ENCODE results near the gene DCD.
"Not testable (repeated sequence)": the region's sequence is repeated elsewhere in the genome, so short reads cannot be mapped to it uniquely, and the experiment has no call there.

DCD gene, protein sequence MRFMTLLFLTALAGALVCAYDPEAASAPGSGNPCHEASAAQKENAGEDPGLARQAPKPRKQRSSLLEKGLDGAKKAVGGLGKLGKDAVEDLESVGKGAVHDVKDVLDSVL

DNA sequence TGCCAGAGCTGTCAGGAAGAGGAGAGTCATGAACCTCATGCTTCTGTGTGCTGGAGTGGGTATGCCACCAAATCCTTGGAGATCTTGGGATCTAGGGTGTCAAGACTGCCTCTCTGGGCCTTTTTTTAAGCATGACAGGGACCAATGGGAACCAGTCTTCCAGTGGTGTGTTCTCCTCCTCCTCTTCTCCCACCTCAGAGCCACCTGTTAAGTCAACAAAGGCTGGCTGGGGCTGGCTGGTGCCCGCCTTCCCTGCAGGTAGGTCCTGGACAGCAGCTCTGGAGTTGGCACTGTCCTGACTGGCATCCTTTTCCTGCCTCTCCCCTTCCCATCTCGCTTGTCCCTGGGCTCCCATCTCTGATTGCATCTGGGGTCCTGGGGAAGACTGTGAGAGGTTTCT, at the start of gene DCD:
DCD (minus strand) TSS at position 101 of the 400 bp plus-strand sequence; CDS start at position 39, 62 bp downstream.
- DNase-seq = no peak

DNA sequence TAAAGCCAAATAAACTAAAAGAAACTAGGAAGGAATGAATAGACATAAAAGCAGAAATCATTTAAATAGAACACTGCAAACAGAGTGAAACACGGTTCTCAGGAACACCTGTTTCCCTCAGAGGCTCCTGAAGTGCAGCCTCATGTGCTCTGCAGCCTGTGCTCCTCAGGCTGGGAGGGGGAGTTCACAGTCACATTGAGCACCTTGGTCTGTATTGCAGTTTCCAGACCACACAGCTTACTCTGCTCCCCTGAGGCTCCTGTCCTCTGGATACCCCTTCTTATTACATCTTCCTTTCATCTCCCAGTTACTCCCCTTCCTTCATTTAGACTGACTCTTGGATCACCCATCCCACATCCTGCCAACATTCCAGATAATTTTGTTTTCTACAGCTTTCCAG, 49.7 kb upstream of the DCD start:
- DNase-seq = no peak

DNA sequence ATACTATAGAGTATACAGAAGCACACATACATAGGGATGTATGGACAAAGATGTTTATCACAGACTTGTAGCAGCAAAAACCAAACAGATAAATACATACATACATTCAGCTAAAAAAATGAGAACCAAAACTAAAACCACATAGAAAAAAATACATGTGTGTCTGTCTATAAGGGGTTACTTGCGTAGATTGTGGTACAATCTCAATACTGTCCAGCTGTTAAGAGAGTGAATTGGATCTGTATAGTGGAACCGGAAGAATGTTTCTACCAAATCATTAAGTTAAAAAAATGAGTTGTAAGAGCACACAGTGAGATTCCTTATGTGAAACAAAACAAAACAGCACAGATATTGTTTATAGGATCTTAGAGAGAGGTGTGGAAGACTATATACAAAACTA, 44.2 kb upstream of the DCD start:
- no peak for DNase-seq

DNA sequence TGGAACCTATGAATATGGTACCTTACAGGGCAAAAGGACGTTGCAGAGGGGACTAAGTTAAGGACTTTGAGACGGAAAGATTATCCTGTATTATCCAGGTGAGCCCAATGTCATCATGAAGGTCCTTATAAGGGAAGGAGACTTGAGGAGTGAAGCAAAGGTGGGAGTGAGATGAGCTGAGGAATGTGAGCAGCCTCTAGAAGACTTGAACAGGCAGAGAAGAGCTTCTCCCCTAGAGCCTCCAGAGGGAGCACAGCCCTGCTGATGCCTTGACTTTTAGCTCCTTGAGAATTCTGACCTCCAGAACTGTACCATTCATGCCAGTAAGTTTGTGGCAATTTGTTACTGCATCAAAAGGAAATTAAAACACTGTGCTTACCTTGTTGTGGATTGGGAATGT, 41.8 kb upstream of the DCD start:
- no peak for DNase-seq

DNA sequence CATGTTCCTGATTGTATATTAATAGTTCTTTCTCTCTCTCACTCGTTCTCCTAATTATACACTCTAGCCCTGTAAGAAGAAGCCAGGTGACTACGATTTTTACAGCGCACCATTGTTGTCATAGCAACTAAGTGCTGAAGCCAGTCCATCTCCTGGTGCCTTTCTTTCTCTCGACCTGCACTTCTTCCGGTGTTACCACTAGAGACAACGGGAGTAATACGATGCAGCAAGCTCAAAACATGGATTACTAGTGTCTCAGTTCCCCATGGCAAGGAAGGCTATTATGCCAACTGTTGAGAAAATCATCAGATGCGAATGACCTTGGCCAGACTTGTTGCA, 40.8 kb upstream of the DCD start:
- DNase-seq = no peak

DNA sequence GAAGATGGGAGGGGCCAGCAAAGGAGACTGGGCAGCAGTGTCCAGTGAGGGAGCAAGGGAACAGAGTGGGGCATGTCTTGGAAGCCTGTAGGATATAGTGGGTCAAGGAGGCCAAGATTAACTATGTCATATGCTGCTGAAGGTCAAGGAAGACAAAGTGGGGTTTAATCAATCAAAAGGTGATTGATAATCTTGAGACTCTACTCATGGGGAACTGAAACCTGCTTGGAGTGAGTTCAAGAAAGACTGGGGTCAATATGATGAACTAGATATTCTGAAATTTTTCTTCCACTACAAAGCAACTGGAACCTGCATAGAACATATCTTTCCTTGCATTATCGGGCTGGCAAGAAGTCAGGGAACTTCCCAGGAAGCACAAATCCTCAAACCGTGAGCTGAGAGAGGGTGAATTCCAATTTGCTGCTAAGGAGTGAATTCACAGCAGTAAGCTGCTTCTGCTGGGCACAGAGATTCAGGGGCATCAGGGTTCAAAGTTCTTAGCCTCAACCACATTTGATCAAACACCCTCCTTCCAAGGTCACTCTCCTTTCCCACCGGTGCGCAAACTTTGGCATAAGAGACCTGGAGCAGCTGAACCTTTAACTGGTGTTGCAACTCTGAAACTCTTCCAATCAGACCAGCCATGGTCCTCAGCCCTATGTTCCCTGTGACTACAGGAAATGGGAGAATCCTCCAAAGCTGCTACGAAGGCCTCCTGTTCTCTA, 40.3 kb upstream of the DCD start:
- DNase-seq = no peak

DNA sequence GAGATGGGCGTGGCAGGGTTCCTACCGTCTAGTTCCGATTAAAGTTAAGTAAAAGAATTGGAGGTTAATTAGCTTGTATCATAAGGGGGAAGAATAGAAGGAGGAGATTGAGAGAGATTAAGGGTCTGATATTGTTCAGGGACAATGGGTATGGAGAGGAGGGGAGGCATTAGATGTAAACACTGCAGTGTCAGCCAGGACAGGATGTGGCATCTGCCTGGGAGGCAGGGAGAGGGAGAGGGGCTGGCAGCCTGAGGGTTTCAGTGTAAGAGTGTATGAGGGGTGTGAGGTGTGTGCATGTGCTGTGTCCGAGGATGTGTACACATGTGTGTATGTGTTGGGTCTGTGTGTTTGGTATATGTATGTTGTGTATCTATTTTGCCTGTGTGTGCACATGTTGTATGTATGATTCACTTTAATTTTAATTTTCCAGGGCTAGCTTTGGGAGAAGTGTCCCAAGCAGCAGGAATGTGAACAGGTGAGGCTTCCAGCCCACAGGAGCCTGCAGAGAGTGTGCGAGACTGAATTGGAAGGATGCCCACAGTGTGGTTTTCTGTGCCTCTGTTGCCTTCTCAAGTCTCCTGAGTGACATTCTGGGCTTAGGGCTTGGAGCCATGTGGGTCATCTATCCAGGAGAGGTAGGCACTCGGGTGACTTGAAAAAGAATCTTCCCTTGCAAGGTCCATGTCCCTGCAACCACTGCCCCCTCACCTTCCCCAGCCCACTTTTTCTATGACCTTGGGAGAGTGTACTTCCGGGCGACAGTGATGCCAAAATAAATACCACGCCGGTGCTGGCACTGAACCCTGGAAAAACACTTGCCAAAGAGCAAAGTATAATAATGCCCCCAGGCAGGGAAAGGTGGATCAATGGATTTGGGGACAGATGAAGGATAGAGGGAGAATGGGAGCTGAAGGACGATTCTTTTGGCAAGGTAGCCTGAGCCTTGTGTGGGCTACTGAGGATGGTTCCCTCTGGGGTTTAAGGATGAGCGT, 36.8 kb upstream of the DCD start:
- no peak for DNase-seq

DNA sequence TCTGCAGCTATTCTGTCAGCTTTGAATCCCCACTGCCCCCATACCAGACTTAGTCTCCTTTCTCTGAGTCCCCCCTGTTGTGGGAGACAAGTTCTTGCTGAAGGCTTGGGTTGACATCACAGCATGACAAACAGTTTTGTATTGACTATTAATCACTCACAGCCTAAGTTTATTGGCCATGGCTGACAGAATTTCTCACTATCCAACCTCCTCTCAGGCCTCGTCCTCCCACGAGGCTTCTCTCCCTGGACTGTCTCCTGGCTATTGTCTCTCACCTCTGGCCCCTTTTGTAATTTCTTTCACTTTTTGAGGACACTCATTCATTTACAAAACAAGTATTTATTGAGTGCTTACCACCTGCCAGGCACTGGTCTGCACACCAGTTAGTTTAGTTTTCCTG, 35.2 kb upstream of the DCD start:
- no peak for DNase-seq

DNA sequence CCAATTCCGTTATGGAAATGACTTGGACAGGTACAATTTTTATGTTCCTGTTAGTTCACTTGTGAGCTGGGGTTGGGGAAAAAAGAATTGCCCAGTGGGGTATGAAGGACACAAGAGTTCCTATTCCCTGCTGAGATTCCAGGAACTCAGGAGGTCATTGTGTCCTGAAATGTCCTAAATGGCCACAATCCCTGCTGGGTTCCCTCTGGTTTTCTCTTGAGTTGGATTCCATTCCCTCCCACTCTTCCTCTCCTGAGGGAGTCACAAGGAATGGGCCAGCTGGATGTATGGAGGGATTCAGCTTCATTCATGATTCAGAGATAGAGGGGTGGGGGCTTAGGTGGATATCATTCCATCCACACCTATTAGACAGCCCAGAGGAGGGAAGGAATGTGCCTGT, 34.5 kb upstream of the DCD start:
- DNase-seq = no peak

DNA sequence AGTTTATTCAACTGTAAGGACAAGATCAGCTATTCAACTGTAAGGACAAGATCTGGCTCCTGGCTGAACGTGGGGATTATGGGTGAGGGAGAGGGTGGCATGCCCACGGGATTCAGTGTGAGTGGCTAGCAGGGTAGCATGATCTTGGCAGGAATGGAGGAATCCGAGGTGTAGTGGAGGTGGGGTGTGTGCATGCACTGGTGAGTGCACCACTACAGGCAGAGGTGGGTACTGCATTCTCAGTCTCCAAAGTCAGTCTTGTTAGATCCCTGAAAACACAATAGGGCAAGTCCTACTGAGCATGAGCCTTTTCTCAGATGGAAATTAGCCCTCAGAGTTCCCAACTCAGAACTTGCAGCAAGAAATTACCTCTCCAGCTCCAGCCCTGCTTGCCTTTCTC, 32.2 kb upstream of the DCD start:
- DNase-seq = peak; percentile 11

DNA sequence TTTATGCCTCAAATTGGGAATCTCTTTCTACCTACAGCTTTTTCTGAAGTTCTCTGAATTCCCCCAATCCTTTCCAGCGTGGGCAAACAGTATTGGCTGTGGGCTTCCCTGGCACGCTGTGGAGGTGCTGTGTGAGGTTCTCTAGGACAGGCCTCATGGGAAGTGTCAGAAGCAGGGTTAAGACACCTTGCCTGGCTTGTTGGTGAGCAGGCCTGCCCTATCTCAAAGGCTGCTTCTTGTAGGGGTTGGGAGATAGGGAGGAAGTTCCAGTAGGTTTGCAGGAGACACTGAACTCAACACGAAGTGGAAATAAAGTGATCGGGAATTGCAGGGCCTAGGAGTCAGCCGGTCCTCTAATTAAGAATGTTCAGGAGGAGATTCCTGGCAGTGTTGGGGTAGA, 30.0 kb upstream of the DCD start:
- no peak for DNase-seq

DNA sequence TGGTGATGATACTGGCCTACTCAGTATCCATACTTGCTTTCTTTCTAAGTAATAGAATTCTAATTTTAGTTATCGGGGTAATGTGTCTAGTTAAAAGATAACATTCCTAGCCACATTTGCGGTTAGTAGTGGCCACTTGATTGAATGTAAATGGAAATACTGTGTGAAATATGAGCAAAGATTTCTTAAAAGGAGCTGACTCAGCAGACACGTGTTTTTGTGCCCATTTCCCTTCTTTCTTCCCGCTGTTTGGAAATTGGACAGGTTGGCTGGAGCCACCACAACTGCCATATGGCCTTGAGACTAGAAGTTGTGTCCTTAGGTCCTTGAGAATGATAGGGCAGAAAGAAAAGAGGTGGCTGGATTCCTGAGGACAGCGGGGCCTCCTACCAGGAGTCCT, 19.8 kb upstream of the DCD start:
- DNase-seq = no peak

DNA sequence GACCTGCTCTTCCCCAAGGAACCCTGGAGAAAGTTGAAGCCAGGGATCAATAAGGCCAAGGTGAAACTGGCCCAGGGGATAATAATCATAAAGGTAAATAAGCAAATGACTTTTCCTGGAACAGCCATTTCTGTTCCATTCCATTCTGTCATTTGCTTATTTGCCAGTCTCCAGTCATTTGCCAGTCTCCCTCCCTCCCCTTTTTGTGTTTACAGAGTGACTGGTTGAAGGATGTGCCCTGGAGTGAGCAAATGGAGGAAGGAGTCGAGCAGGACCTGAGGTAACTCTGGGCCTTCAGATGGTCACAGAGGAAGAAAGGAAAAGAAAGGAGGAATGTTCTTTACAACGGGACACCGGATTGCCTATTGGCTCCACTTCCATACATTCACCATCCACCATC, 17.8 kb upstream of the DCD start:
- DNase-seq = no peak

DNA sequence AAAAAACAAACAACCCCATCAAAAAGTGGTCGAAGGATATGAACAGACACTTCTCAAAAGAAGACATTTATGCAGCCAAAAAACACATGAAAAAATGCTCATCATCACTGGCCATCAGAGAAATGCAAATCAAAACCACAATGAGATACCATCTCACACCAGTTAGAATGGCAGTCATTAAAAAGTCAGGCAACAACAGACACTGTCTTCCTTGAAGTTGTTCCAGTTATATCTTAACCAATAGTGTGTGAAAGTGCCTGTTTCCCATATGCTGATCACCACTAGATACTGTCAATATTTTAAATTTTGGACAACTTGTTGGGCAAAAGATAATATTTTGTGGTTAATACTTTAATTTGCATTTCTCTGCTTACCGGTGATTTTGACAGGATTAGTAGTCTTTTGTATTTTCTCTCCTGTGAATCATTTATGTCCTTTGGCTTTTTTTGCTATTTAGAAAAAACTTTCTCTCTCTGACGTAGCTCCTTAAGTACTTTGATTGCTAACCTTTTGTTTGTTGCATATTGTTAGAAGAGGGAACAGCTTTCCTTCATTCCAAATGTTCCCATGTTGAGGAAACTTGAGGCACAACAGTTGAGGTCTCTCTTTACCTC, 17.0 kb upstream of the DCD start:
- not testable (repeated sequence) for DNase-seq

DNA sequence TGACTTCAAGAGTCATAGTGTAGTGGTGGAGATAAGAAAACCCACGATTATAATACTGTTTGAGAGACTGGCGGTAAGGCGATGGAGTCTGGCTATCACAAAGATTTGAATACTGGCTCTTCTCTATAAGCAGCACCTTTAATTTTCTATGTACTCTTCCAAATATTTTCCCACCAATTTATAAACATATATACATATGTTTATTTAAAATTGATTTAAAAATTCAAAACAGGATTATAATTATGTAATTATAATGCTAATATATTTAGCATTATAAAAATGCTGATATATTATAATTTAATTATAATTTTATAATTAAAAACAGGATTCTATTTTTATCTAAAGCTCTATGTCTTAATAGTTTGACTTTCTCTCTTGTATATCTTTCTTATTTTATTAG, 15.4 kb upstream of the DCD start:
- no peak for DNase-seq

DNA sequence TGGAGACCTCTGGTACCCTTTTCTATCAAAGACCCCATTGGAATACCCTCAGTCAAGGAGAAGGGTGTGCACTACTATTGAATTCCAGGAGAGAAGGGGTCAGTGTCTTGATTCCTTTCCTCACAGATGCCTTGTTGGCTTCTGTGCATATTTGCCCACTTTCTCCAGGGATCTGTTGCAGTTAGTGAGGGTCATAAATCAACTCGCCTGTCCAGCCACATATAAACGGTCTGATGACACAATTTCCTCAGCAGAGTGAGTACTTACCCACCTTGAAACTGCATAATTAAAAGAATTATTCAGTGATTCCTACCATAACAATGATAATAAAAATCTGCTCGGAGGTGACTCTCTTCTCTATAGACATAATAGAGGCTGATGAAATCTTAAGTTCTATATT, 13.9 kb upstream of the DCD start:
- no peak for DNase-seq

DNA sequence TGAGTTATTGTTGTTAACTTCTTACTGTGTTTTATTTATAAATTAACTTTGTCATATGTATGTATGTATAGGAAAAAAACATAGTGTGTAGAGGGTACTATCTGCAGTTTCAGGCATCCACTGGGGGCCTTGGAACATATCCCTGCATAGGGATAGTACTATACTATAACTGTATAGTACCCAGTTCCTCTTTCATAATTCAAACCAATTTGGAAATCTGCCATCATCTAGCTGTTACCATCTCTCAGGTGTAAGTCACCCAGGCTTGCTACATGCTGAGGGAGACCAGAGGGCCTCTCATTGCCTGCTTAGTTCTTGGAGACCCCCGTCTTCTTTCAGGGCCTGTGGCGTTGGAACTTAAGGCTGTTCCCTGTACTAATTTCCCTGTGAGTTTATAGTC, 12.9 kb upstream of the DCD start:
- DNase-seq = no peak

DNA sequence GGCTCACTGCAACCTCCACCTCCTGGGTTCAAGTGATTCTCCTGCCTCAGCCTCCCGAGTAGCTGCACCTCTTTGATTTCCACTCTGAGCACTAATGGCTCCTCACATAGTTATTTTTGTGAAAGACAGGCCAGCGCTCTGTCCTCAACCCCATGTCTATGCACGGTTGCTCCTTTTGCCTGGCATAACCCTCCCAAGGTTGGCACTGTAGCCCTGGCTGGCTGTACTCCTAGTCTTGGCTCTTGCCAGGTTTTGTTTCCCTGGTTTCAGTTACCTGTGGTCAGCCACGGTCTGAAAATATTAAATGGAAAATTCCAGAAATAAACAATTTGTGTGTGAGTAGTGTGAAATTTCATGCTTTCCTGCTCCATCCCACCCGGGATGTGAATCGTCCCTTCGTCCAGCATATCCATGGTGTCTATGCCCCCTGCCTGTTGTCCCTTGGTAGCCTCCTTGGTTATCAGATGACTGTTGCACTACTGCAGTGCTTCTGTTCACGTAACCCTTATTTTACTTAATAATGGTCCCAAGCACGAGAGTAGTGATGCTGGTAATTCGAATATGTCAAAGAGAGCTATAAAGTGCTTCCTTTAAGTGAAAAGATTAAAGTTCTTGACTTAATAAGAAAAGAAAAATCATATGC, 12.3 kb upstream of the DCD start:
- no peak for DNase-seq

DNA sequence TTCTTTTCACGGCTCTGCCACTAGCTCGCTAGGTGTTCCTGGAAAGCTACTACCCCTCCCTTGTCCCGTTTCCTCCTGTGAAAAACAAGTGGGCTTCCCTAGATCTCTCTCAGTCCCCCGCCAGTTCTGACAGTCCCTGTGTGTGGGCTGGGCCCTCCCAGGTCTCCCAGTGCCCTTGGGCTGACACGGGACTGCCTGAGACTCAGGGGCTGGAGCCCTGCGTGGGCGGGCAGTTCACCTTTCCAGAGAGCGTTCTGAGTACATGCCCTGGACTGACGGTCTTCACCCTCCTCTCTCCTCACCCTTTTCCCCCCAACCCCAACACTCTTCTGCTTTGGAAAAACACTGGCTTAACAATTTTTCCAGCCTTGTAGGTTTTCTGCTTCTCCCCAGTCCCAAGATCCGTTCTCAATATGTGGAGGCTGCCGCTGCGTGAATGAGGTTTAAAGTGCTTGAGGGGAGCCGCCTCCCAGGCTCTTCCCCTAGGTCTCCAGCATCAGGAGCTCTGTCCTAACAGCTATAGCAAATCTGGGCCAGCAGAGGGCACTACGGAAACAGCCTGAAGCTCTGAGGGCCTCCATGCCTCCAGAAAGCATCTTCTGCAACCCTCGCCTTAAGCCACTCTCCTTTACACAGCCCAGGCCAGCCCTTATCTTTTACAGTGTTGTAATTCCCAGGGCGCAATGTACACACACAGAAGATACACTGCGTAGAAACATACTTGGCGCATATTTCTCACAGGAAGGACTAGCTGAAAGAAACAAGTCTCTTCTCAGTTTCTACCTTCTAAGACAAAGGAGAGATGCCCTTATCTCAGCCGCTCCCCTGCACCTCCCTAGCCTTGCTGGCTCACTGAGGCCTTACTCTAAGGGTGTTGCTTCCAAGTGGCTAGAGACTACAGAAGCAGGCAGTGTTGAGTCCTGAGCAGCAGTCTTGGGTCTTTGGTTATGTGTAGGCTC, 10.4 kb upstream of the DCD start:
- peak; percentile 37 for DNase-seq

DNA sequence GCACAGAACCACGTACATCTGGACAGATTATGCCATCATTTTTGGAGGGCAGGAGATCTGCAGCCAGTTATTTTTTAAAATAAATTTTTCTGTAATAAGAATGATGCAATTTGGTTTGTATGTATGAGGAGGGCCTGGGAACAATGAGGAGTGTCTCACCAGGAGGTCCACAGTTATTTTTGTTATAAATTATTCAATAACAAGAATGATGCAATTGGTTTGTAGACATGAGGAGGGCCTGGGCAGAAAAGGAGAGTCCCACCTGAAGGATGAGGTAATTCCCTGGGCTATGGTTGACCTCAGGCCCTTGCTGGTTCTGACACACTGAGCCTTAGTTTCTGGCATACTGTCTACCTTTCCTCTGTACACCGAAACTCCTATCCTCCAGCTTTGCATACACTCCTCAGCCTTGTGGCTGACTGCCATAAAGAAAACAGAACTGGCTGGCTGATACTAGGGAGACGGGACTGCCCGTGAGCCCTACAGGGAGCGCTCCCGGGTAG, 9.0 kb upstream of the DCD start:
- DNase-seq = no peak

DNA sequence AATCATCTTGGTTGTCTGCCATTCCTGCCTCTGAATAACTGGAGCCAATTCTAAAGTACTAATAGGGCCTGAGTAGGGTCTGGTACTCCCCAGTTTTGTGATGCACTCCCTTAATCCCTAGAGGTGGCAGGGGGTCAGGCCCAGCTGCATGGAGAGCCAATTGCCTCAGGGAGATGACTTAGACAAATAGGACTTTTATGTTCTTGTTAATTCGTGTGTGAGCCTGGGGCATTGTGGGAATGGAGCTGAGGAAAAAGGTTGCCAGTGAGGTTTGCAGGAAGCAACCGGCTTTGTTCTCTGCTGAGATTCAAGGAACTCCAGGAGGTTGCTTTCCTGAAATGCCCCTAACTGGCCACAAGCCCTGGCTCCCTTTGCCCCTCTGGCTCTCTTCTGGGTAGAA, 6.8 kb upstream of the DCD start:
- DNase-seq = no peak

DNA sequence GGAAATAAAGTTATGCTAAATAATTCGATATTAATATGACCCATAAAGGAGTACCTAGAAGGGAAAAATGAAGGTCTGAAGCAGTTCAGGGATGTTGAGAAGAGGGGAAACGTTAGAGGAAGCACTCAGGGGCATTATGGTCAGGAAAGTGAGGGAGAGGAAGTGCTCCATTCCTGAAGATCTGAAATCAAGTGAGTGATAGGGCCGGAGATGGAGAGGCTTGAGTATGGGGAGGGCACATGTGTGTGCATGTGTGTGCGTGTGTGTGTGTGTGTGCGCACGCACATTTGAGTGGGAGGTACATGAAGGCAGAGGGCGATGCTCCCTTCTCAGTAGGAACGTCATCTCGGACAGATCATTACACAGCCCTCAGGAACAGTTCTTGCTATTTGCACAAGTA, 4.9 kb upstream of the DCD start:
- DNase-seq = no peak

Data from CD4-positive, alpha-beta T cell treated with Interleukin-10 for 1 hour (primary cell).